IMR-90 (cell line): ENCODE results near the gene NRP2. TPM values are rescaled to one million over a fixed set of nuclear protein-coding genes. Genes with fewer than 3 reads are reported as not detected.

Source experiments
- ATAC-seq: fragments of 200-7000 bp; cut with Tn5 transposase; 2 replicates; pipeline ENCODE4 v1.9.1; 2020; ENCODE audit warnings: low read depth, mild to moderate bottlenecking, moderate library complexity
- BruUV-seq: library from RNA; stranded (reverse); fragments of 400-500 nt; replicated peaks from 2 replicates; lab custom pipeline; 2021; lab: Mats Ljungman, UMichigan
- CTCF ChIA-PET: fragments of 300-600 bp; formaldehyde crosslinking; extraction: SDS; loops from one replicate; lab custom pipeline; 2021; ENCODE audit warnings: antibody characterized with exemption; lab: Yijun Ruan, JAX
- POLR2A ChIA-PET: fragments of 300-600 bp; sonication (Branson Sonifier 250); formaldehyde crosslinking; loops from one replicate; lab custom pipeline; 2022; ENCODE audit warnings: antibody characterized with exemption; ENCODE audit not compliant: unreplicated experiment; lab: Charles Lee
- DNase-seq: peaks from one replicate; pipeline ENCODE4 v3.0.0; 2013
- H2AFZ ChIP-seq: replicated peaks from 2 replicates; pipeline ENCODE3; 2013; ENCODE audit warnings: low read length, mild to moderate bottlenecking; ENCODE audit not compliant: poor library complexity
- H2AK5ac ChIP-seq: 2 replicates; pipeline ENCODE4 v1.6.1; 2013; ENCODE audit warnings: low read depth, low read length, inconsistent platforms
- H2AK9ac ChIP-seq: replicated peaks from 2 replicates; pipeline ENCODE3; 2013; ENCODE audit warnings: mild to moderate bottlenecking, low read depth, low read length, moderate library complexity; ENCODE audit not compliant: poor library complexity
- H2BK120ac ChIP-seq: 2 replicates; pipeline ENCODE4 v1.6.1; 2013; ENCODE audit warnings: low read depth, low read length, inconsistent platforms
- H2BK15ac ChIP-seq: 3 replicates; pipeline ENCODE4 v1.6.1; 2013; ENCODE audit warnings: low read depth, low read length, inconsistent platforms
- H2BK20ac ChIP-seq: 2 replicates; pipeline ENCODE4 v1.6.1; 2013; ENCODE audit warnings: low read depth, mild to moderate bottlenecking, inconsistent platforms, low read length, moderate library complexity
- H2BK5ac ChIP-seq: 2 replicates; pipeline ENCODE4 v1.6.1; 2013; ENCODE audit warnings: mild to moderate bottlenecking, low read depth, low read length, inconsistent platforms; ENCODE audit not compliant: poor library complexity, severe bottlenecking
- H3K14ac ChIP-seq: replicated peaks from 2 replicates; pipeline ENCODE4 v1.6.1; 2013; ENCODE audit warnings: low read depth, low read length, inconsistent platforms
- H3K18ac ChIP-seq: 2 replicates; pipeline ENCODE4 v1.6.1; 2013; ENCODE audit warnings: low read depth, low read length, control low read depth
- H3K23ac ChIP-seq: 2 replicates; pipeline ENCODE4 v1.6.1; 2013; ENCODE audit warnings: low read depth, low read length, inconsistent platforms
- H3K27ac ChIP-seq: 2 replicates; pipeline ENCODE4 v1.5.1; 2013; ENCODE audit warnings: mild to moderate bottlenecking, control low read depth, low read length; ENCODE audit not compliant: insufficient read depth
- H3K27me3 ChIP-seq: 2 replicates; pipeline ENCODE4 v1.6.1; 2013; ENCODE audit warnings: low read length; ENCODE audit not compliant: control insufficient read depth, insufficient read depth
- H3K36me3 ChIP-seq: 2 replicates; pipeline ENCODE4 v1.6.1; 2013; ENCODE audit warnings: low read length, mixed read lengths; ENCODE audit not compliant: control insufficient read depth, insufficient read depth
- H3K4ac ChIP-seq: 2 replicates; pipeline ENCODE4 v1.6.1; 2013; ENCODE audit warnings: low read depth, low read length, inconsistent platforms
- H3K4me1 ChIP-seq: 2 replicates; pipeline ENCODE4 v1.6.1; 2013; ENCODE audit warnings: low read length, mixed read lengths; ENCODE audit not compliant: control insufficient read depth, insufficient read depth
- H3K4me2 ChIP-seq: 2 replicates; pipeline ENCODE4 v1.6.1; 2013; ENCODE audit warnings: low read depth, mild to moderate bottlenecking, control low read depth, low read length, moderate library complexity
- H3K4me3 ChIP-seq: 2 replicates; pipeline ENCODE4 v1.5.1; 2013; ENCODE audit warnings: low read depth, mild to moderate bottlenecking, control low read depth, low read length, moderate library complexity; ENCODE audit not compliant: insufficient read depth
- H3K56ac ChIP-seq: 2 replicates; pipeline ENCODE4 v1.6.1; 2013; ENCODE audit warnings: low read length, inconsistent platforms; ENCODE audit not compliant: insufficient read depth; ENCODE audit errors: extremely low read depth
- H3K79me1 ChIP-seq, 2 experiments: 2 replicates each; pipeline ENCODE4 v1.6.1; 2013; ENCODE audit warnings: low read length in 2 of 2, inconsistent platforms in 1 of 2, low read depth in 1 of 2
- H3K9ac ChIP-seq: 2 replicates; pipeline ENCODE4 v1.6.1; 2013; ENCODE audit warnings: low read depth, low read length, control low read depth
- H3K9me1 ChIP-seq: 2 replicates; pipeline ENCODE4 v1.6.1; 2013; ENCODE audit warnings: low read length, inconsistent platforms; ENCODE audit not compliant: insufficient read depth
- H3K9me3 ChIP-seq: 2 replicates; pipeline ENCODE4 v1.6.1; 2013; ENCODE audit warnings: low read length; ENCODE audit not compliant: control insufficient read depth, insufficient read depth
- H4K20me1 ChIP-seq: 2 replicates; pipeline ENCODE4 v1.6.1; 2013; ENCODE audit warnings: low read length, inconsistent platforms; ENCODE audit not compliant: insufficient read depth
- H4K5ac ChIP-seq: 2 replicates; pipeline ENCODE4 v1.6.1; 2013; ENCODE audit warnings: mild to moderate bottlenecking, low read depth, low read length, control low read depth
- H4K8ac ChIP-seq, 2 experiments: 2 replicates each; pipeline ENCODE4 v1.6.1; 2013; ENCODE audit warnings: low read depth in 2 of 2, low read length in 2 of 2, control low read depth in 1 of 2, inconsistent platforms in 1 of 2
- H4K91ac ChIP-seq: 2 replicates; pipeline ENCODE4 v1.6.1; 2013; ENCODE audit warnings: low read depth, low read length, inconsistent platforms; ENCODE audit not compliant: insufficient read depth
- MAZ ChIP-seq: IDR thresholded peaks from 2 replicates; pipeline ENCODE4 v1.6.1; 2012; ENCODE audit warnings: low read depth, mild to moderate bottlenecking, low read length, improper control_type of control experiment, moderate library complexity, borderline replicate concordance
- RAD21 ChIP-seq: IDR thresholded peaks from 2 replicates; pipeline ENCODE4 v1.6.1; 2012; ENCODE audit warnings: low read length, improper control_type of control experiment
- WGBS, 2 experiments: methylation state at CpG; one replicate each; pipeline versions ENCODE4 v1.1.5 to v1.1.7; 2013; ENCODE audit warnings: missing lambda C conversion rate in 2 of 2; ENCODE audit not compliant: insufficient read length in 1 of 2; ENCODE audit errors: extremely low coverage in 2 of 2; 5-methylcytosine and 5-hydroxymethylcytosine counted together
- dilution Hi-C: fragments of 300-500 bp; cut with HindIII; formaldehyde crosslinking; loops from one replicate; pipeline ENCODE4 v1.14.3; 2018; ENCODE audit warnings: low sequenced_read_pairs; ENCODE audit not compliant: unreplicated experiment
- in situ Hi-C: fragments of 300-500 bp; cut with MboI; formaldehyde crosslinking; loops from 3 replicates; pipeline ENCODE4 v1.14.3; 2019; ENCODE audit warnings: low sequenced_read_pairs, inconsistent platforms, mixed read lengths
- intact Hi-C: fragments of 100-400 bp; cut with micrococcal nuclease; formaldehyde crosslinking; loops from 2 replicates; pipeline ENCODE4 v1.10.0; 2022
- polyA plus RNA-seq, 3 experiments: library from polyadenylated mRNA; depleted of rRNA; stranded (reverse); fragments of >200 nt; gene quantifications; 2 replicates each; pipeline ENCODE4 v1.2.3, GENCODE V29; 2012; ENCODE audit warnings: low replicate concordance in 1 of 3
- total RNA-seq: library from RNA; depleted of rRNA; stranded (reverse); fragments of >200 nt; gene quantifications from 2 replicates; pipeline ENCODE4 v1.2.3, GENCODE V29; 2012

NRP2 gene
- total and polyA plus RNA-seq, 2 of the 4 experiments (the other 2 are of a cell fraction): 46.4 to 51.3 TPM

- Histone ChIP-seq H3K36me3 (peaks cover 78% of the 10 kb centered on the region), H3K4me3 (no peak overlapping the region), H3K14ac (no peak overlapping the region), H3K4me2 (no peak overlapping the region), H3K4me1 (no peaks in the 10 kb centered on the region), H3K56ac (no peak overlapping the region), H2BK20ac (no peak overlapping the region), H3K9me1 (peaks cover 8% of the 10 kb centered on the region; the same call in 1 of the 2 replicates), H3K9me3 (no peaks in the 10 kb centered on the region), H4K8ac (no peak overlapping the region), H3K18ac (no peak overlapping the region), H3K27me3 (no peaks in the 10 kb centered on the region), H3K9ac (no peak overlapping the region), H3K27ac (no peak overlapping the region), H4K91ac (no peak overlapping the region), H2BK120ac (no peak overlapping the region), H4K5ac (no peak overlapping the region), H4K20me1 (no peaks in the 10 kb centered on the region), H3K79me1 (no peaks in the 10 kb centered on the region; a peak in 1 of 4 replicates), H2BK15ac (no peak overlapping the region), H2AK5ac (no peak overlapping the region), H3K4ac (no peak overlapping the region), H3K23ac (no peak overlapping the region), H2BK5ac (no peak overlapping the region), H2AK9ac (no peak overlapping the region), H2AFZ (no peak overlapping the region)
- BruUV-seq: no TSS peak
- POLR2A ChIA-PET: no interaction called here
- ATAC-seq (no peak), DNase-seq (no peak)
- in situ Hi-C loops (no loop called here), dilution Hi-C loops (no loop called here), intact Hi-C loops (no loop called here)
- CTCF ChIA-PET: no interaction called here
- 100% methylated on average over 1 of the region's 4 CpGs; no CpG with 5 or more reads in 1 of the 2 experiments for WGBS, 2 experiments
- TF ChIP-seq RAD21: no peak
- TF ChIP-seq MAZ: no peak
Observed at GRCh38 chr2:205741256-205741978, 59.1 kb downstream of the NRP2 start.
